Measurements from ENCODE around the gene DCHS1.

Gene DCHS1

GRCh38 chr11:6674219-6674597 lies 18.6 kb upstream of the DCHS1 start:
- no peak overlapping the region for H3K4me3 ChIP-seq (ENCODE audit: low read depth, low read length)

GRCh38 chr11:6673523-6674218 lies 18.1 kb upstream of the DCHS1 start:
- no peak overlapping the region for H3K4me3 ChIP-seq (ENCODE audit: low read depth, low read length)

- H3K4me3 ChIP-seq (ENCODE audit: low read depth, low read length), result no peak overlapping the region
Observed at GRCh38 chr11:6671991-6672390, 16.4 kb upstream of the DCHS1 start.

- no peak overlapping the region for H3K4me3 ChIP-seq (ENCODE audit: low read depth, low read length)
Observed at GRCh38 chr11:6670202-6670830, 14.7 kb upstream of the DCHS1 start.

- no peak overlapping the region for H3K4me3 ChIP-seq (ENCODE audit: low read depth, low read length)
Observed at GRCh38 chr11:6667733-6668374, 12.2 kb upstream of the DCHS1 start.

DNA sequence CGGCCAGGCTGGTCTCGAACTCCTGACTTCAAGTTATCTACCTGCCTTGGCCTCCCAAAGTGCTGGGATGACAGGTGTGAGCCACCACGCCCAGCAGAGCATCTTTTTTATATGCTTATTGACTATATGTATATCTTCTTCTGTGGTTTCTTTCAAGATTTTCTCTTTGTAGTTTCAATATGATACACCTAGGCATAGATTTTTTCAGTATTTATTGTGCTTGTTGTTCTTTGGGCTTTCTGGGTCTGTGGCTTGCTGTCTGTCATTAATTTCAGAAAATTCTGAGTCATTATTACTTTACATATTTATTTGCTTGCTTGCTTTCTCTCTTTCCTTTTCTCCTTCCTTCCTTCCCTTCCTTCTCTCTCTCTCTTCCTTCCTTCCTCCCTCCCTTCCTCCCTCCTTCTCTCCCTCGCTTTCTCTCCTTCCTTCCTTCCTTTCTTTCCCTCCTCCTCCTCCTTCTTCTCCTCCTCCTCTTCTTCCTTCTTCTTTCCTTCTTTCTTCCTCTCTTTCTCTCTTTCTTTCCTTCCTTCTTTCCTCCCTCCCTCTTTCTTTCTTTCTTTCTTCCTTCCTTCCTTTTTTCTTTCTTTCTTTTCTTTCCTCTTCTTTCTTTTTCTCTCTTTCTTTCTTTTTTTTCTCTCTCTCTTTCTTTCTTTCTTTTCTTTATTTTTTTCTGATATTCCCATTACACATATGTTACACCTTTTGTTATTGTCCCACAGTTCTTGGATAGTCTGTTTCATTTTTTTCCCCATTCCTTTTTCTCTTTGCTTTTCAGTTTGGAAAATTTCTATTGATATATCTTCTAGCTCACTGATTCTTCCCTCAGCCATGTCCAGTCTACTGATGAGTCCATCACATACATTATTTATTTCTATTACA lies 10.9 kb upstream of the DCHS1 start:
- no peak overlapping the region for H3K4me3 ChIP-seq (ENCODE audit: low read depth, low read length)

DNA sequence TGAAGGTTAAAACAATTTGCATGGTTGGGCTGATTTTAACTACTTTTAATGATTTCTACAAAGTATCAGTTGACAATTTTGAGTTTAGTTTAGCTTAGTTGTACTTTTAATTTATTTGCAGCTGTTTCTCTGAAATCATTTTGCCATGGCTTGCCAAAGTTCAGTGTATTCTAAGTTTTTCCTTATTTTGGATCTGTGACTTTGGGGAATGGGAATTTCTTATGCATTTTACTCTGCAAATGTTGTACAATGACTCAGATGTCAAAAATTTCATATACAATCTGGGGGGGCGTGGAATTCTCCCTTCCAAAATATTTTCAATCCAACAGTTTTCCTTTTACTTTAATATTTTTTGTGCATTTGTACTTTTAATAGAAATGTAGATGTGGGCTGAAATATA lies 8.9 kb upstream of the DCHS1 start:
- H3K4me3 ChIP-seq (ENCODE audit: low read depth, low read length), result no peak overlapping the region

GRCh38 chr11:6663794-6664469 lies 8.3 kb upstream of the DCHS1 start:
- no peak overlapping the region for H3K4me3 ChIP-seq (ENCODE audit: low read depth, low read length)

GRCh38 chr11:6660712-6661111 lies 5.1 kb upstream of the DCHS1 start:
- H3K4me3 ChIP-seq (ENCODE audit: low read depth, low read length), result no peak overlapping the region

DNA sequence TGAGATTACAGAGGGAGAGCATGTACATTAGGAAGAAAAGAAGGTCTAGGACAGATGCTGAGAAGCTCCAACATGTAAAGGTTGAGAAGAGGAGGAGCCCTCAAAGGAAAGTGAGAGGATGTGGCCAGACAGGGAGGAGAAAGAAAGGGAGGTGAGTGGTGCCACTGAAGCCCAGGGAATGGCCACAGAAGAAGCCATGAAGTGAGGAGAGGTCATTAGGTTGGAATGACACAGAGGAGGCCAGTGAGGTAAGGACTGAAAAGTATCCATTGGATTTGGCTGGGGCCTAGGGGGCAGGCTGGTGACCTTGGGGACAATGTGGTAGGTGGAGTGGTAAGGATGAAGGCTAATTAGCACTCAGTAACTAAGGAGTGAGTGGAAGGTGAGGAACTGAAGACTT lies 3.0 kb upstream of the DCHS1 start:
- no peak overlapping the region for H3K4me3 ChIP-seq (ENCODE audit: low read depth, low read length)

- no peak overlapping the region for H3K4me3 ChIP-seq (ENCODE audit: low read depth, low read length)
Observed at GRCh38 chr11:6657346-6657745, 1.7 kb upstream of the DCHS1 start.

GRCh38 chr11:6656936-6657335 lies 1.3 kb upstream of the DCHS1 start:
- H3K4me3 ChIP-seq (ENCODE audit: low read depth, low read length), result no peak overlapping the region

DNA sequence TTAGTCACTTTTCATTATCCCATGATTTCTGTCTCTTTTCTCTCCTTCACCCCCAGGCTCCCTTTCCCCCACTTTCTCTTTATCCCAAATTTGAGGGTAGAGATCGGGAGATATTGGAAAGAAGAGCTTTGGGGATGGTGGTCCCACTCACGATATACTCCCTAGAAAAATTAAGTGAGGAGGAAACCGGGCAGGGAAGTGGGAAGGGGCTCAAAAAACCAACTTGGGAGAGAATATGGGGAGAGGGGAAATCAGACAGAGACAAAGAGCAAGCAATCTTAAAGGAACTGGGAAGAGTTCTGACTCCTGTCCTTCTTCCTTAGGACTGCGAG lies 941 bp upstream of the DCHS1 start:
- peak overlapping the region; percentile 6 for H3K4me3 ChIP-seq (ENCODE audit: low read depth, low read length)

DNA sequence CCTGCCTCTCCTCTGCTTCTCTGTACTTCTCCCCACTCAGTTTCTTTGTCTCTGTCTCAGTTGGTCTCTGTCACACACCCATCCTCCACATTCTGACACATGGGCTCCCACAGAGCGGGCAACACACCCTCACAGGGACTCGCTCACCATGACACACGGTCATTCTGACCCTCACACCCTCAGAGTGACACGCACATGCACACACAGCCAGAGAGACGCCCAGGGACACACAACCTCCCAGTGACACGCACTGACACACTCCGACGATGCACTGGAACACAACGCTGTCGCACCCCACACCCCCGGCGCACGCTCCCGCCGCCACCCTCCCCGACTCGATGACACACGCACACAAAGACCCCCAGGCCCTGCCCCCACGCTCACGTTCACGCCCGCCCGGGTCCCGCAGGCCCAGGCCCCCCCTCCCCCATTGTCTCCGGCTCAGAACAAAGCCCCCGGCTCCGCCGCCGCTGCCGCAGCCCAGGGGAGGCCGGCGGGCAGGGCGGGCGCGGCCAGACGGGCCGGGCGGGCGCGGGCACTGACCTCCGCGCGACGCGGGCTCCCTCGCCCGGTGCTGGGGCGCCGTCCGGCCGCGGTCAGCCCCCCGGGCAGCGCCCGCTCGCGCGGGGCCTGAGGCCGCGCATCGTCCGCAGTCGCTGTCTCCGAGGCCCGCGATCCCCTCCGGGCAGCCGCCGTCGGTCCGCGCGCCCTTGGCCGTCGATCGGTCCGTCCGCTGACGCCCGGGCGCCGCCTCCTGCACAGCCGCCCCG lies 404 bp downstream of the DCHS1 start:
- H3K4me3 ChIP-seq (ENCODE audit: low read depth, low read length), result peak overlapping the region; percentile 45

- H3K4me3 ChIP-seq (ENCODE audit: low read depth, low read length), result no peak overlapping the region
Observed at GRCh38 chr11:6654281-6655019, 1.2 kb downstream of the DCHS1 start.

DNA sequence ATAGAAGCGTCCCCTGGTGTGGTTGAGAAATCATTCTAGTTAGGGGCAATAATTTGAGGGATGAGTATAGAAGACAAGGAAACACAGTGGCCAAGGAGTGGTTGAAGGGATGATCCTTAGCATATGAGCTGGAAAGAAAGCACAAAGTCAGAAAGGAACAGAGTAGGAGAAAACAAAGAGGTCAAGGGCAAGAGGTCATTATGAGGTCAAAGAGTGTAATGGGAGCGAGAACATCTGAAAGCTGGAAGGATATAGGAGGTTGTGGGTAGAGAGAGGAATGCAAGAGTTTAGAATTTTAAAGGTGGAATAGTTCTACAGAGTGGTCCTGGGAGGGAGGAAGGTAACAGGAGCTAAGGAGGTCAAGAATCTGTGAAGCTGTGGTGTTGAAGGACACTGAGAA lies 2.0 kb downstream of the DCHS1 start:
- no peak overlapping the region for H3K4me3 ChIP-seq (ENCODE audit: low read depth, low read length)

GRCh38 chr11:6653097-6653496 lies 2.5 kb downstream of the DCHS1 start:
- H3K4me3 ChIP-seq (ENCODE audit: low read depth, low read length), result no peak overlapping the region

- H3K4me3 ChIP-seq (ENCODE audit: low read depth, low read length), result no peak overlapping the region
Observed at GRCh38 chr11:6652182-6652581, 3.4 kb downstream of the DCHS1 start.

DNA sequence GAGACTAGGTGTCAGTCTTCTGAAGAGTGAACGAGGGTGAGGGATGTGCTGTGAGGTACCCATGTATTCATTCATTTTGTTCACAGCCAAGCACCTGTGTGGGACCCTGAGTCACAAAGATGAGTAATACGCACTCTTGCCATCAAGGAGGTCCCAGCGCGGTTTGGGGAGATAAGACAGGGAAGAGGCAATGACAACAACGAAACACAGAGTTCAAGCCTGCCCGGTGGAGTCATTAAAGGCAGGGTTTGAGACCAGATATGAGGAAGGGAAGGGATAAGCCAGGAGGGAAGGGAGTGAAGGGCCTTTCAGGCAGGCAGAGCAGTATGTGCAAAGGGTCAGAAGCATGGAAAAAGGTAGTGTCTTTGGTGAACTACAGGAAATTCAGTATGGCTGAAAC lies 4.6 kb downstream of the DCHS1 start:
- H3K4me3 ChIP-seq (ENCODE audit: low read depth, low read length), result no peak overlapping the region

- H3K4me3 ChIP-seq (ENCODE audit: low read depth, low read length), result no peak overlapping the region
Observed at GRCh38 chr11:6650104-6650503, 5.5 kb downstream of the DCHS1 start.

All from iPS-11a (cell line).